Neural cell (in vitro differentiated cells): ENCODE data around the gene PTGR1. TPM values are rescaled to one million over a fixed set of nuclear protein-coding genes. Genes with fewer than 3 reads are reported as not detected.

Experiments used
- H2AFZ ChIP-seq: fragments of 200-600, 300-800 bp; sonication (generic), shearing (Covaris generic); 2 replicates; pipeline ENCODE4 v1.6.0; 2014; ENCODE audit warnings: low read depth, mild to moderate bottlenecking, antibody characterized with exemption, low read length, moderate library complexity
- H3F3A ChIP-seq: fragments of 200-600 bp; shearing (Covaris generic); 2 replicates; pipeline ENCODE4 v1.6.1; 2016; ENCODE audit warnings: mild to moderate bottlenecking, moderate library complexity, mixed read lengths, antibody characterized with exemption, low read length; ENCODE audit not compliant: insufficient read depth, poor library complexity, severe bottlenecking
- H3K27ac ChIP-seq: fragments of 200-600, 300-800 bp; sonication (generic), shearing (Covaris generic); 2 replicates; pipeline ENCODE4 v1.5.1; 2014; ENCODE audit warnings: mild to moderate bottlenecking, low read length, moderate library complexity
- H3K27me3 ChIP-seq: fragments of 300-800, 200-600 bp; sonication (generic), shearing (Covaris generic); 2 replicates; pipeline ENCODE4 v1.6.0; 2014; ENCODE audit warnings: mild to moderate bottlenecking, low read depth, low read length, moderate library complexity; ENCODE audit not compliant: insufficient read depth
- H3K36me3 ChIP-seq: fragments of 300-800, 200-600 bp; sonication (generic), shearing (Covaris generic); 2 replicates; pipeline ENCODE4 v1.5.1; 2014; ENCODE audit warnings: mild to moderate bottlenecking, antibody characterized with exemption, low read length, moderate library complexity; ENCODE audit not compliant: insufficient read depth
- H3K4me2 ChIP-seq: fragments of 300-800, 200-600 bp; sonication (generic), shearing (Covaris generic); 2 replicates; pipeline ENCODE4 v1.6.0; 2014; ENCODE audit warnings: mild to moderate bottlenecking, low read length
- H3K4me3 ChIP-seq: fragments of 300-800, 200-600 bp; sonication (generic), shearing (Covaris generic); 2 replicates; pipeline ENCODE4 v1.5.1; 2014; ENCODE audit warnings: mild to moderate bottlenecking, low read length, moderate library complexity
- H3K79me2 ChIP-seq: fragments of 200-600 bp; shearing (Covaris generic); replicated peaks from 2 replicates; pipeline ENCODE4 v1.6.0; 2014; ENCODE audit warnings: mild to moderate bottlenecking, low read length, moderate library complexity; ENCODE audit not compliant: insufficient read depth
- H3K9ac ChIP-seq: fragments of 300-800, 200-600 bp; sonication (generic), shearing (Covaris generic); 2 replicates; pipeline ENCODE4 v1.6.1; 2016; ENCODE audit warnings: mild to moderate bottlenecking, low read length, mixed read lengths
- H3K9me2 ChIP-seq: fragments of 200-600 bp; shearing (Covaris generic); 2 replicates; pipeline ENCODE4 v1.6.1; 2016; ENCODE audit warnings: mild to moderate bottlenecking, low read length, mixed read lengths; ENCODE audit not compliant: insufficient read depth
- H3K9me3 ChIP-seq: fragments of 200-600, 300-800 bp; sonication (generic), shearing (Covaris generic); 2 replicates; pipeline ENCODE4 v1.6.1; 2016; ENCODE audit warnings: mild to moderate bottlenecking, mixed run types, low read length, moderate library complexity, mixed read lengths
- H4K20me1 ChIP-seq: fragments of 200-600 bp; shearing (Covaris generic); 2 replicates; pipeline ENCODE4 v1.6.1; 2016; ENCODE audit warnings: mild to moderate bottlenecking, mixed run types; ENCODE audit not compliant: insufficient read depth
- EP300 ChIP-seq: fragments of 450-650 bp; conservative IDR thresholded peaks from 2 replicates; pipeline ENCODE4 v1.6.1; 2014; ENCODE audit warnings: antibody characterized with exemption, mild to moderate bottlenecking, moderate library complexity; ENCODE audit not compliant: poor library complexity, severe bottlenecking
- EZH2 ChIP-seq: fragments of 200-600, 300-800 bp; shearing (Covaris generic), sonication (generic); IDR thresholded peaks from 2 replicates; pipeline ENCODE4 v1.6.1; 2014; ENCODE audit warnings: antibody characterized with exemption, low read length, borderline replicate concordance, mild to moderate bottlenecking; ENCODE audit not compliant: insufficient read depth, poor library complexity, severe bottlenecking
- MXI1 ChIP-seq: fragments of 450-650 bp; conservative IDR thresholded peaks from 2 replicates; pipeline ENCODE4 v1.6.1; 2014; ENCODE audit warnings: antibody characterized with exemption, mild to moderate bottlenecking; ENCODE audit not compliant: poor library complexity, severe bottlenecking
- POLR2AphosphoS5 ChIP-seq: IDR thresholded peaks from 2 replicates; pipeline ENCODE4 v1.6.1; 2012
- RAD21 ChIP-seq: fragments of 450-650 bp; conservative IDR thresholded peaks from 2 replicates; pipeline ENCODE4 v1.6.1; 2014; ENCODE audit warnings: antibody characterized with exemption, mild to moderate bottlenecking, moderate library complexity
- SMC3 ChIP-seq: fragments of 450-650 bp; conservative IDR thresholded peaks from 2 replicates; pipeline ENCODE4 v1.6.1; 2014; ENCODE audit warnings: antibody characterized with exemption, mild to moderate bottlenecking, moderate library complexity; ENCODE audit not compliant: poor library complexity
- TAF1 ChIP-seq: IDR thresholded peaks from 2 replicates; pipeline ENCODE4 v1.6.1; 2012; ENCODE audit warnings: low read depth
- polyA plus RNA-seq: library from polyadenylated mRNA; depleted of rRNA; stranded (reverse); fragments of >200 nt; gene quantifications from 2 replicates; pipeline ENCODE4 v1.2.3, GENCODE V29; 2014
- TF ChIP-seq, protein P1 (sequence below): IDR thresholded peaks from 2 replicates; pipeline ENCODE4 v1.6.1; 2012; ENCODE audit warnings: borderline replicate concordance
- TF ChIP-seq, protein P2 (sequence below): fragments of 450-650 bp; IDR thresholded peaks from 2 replicates; pipeline ENCODE4 v1.5.1; 2014; ENCODE audit warnings: antibody characterized with exemption, mild to moderate bottlenecking, moderate library complexity; ENCODE audit not compliant: poor library complexity, severe bottlenecking

Gene PTGR1
- polyA plus RNA-seq, 1 donor from 2014 or later, result 6.6 TPM

DNA sequence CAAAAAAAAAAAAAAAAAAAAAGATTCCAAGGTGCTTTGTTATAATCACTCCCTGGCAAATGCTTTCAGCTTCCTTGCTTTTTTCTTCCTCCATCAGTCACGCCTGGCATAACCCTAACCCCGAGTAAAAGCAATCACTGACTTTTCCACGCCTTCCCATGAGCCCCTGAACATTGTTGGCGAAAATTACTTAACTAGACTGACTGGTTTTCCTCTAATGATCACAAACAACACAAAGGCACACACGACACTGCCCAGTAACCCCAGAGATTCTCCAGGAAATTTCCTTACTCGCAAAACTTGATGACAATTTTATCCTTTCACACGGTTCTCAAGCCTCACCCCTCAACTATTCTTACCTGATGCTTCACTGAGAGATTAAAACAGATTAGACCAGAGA, 11.4 kb upstream of the PTGR1 start:
- no peak overlapping the region for H3K4me2 ChIP-seq
- H3K9me2 ChIP-seq, result no peaks in the 10 kb centered on the region
- H3K79me2 ChIP-seq, result no peaks in the 10 kb centered on the region
- no peaks in the 10 kb centered on the region for H3K9me3 ChIP-seq
- H3K36me3 ChIP-seq, result no peaks in the 10 kb centered on the region
- H3K4me3 ChIP-seq, result no peak overlapping the region
- TF ChIP-seq POLR2AphosphoS5, result no peak
- TF ChIP-seq SMC3, result no peak
- no peak overlapping the region for H3K9ac ChIP-seq
- H3K27ac ChIP-seq, result no peak overlapping the region
- no peaks in the 10 kb centered on the region for H3K27me3 ChIP-seq
- H4K20me1 ChIP-seq, result no peaks in the 10 kb centered on the region
- H2AFZ ChIP-seq, result no peak overlapping the region
- H3F3A ChIP-seq, result no peaks in the 10 kb centered on the region

DNA sequence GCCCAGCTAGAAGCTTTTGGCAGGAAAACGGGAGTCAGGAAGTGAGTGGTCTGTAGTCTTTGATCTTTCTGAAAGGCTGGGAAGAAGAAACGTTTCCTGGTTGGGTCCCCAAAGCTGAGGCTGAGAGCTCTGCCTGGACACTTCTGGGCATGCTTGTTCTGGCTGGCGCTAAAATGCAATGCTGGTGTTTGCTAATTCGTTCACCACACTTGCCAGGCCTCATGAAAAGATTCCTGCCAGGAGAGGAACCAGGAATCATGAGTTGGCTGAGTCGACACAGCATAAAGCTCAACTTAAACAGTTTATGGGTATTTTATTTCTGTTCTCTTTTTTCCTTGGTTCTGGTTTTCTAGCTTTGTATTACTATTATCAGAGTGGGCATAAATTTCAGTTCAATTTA, 10.7 kb upstream of the PTGR1 start:
- Histone ChIP-seq H3K36me3 (no peaks in the 10 kb centered on the region), H2AFZ (no peak overlapping the region), H4K20me1 (no peaks in the 10 kb centered on the region), H3K27ac (no peak overlapping the region), H3F3A (no peaks in the 10 kb centered on the region), H3K4me2 (no peak overlapping the region), H3K9ac (no peak overlapping the region), H3K79me2 (no peaks in the 10 kb centered on the region), H3K27me3 (no peaks in the 10 kb centered on the region), H3K9me3 (no peaks in the 10 kb centered on the region), H3K4me3 (no peak overlapping the region), H3K9me2 (no peaks in the 10 kb centered on the region)
- TF ChIP-seq MXI1 (no peak), SMC3 (no peak), EZH2 (no peak), TAF1 (no peak), RAD21 (no peak), EP300 (no peak), POLR2AphosphoS5 (no peak)
- TF ChIP-seq, protein P1, sequence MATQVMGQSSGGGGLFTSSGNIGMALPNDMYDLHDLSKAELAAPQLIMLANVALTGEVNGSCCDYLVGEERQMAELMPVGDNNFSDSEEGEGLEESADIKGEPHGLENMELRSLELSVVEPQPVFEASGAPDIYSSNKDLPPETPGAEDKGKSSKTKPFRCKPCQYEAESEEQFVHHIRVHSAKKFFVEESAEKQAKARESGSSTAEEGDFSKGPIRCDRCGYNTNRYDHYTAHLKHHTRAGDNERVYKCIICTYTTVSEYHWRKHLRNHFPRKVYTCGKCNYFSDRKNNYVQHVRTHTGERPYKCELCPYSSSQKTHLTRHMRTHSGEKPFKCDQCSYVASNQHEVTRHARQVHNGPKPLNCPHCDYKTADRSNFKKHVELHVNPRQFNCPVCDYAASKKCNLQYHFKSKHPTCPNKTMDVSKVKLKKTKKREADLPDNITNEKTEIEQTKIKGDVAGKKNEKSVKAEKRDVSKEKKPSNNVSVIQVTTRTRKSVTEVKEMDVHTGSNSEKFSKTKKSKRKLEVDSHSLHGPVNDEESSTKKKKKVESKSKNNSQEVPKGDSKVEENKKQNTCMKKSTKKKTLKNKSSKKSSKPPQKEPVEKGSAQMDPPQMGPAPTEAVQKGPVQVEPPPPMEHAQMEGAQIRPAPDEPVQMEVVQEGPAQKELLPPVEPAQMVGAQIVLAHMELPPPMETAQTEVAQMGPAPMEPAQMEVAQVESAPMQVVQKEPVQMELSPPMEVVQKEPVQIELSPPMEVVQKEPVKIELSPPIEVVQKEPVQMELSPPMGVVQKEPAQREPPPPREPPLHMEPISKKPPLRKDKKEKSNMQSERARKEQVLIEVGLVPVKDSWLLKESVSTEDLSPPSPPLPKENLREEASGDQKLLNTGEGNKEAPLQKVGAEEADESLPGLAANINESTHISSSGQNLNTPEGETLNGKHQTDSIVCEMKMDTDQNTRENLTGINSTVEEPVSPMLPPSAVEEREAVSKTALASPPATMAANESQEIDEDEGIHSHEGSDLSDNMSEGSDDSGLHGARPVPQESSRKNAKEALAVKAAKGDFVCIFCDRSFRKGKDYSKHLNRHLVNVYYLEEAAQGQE, result no peak
- TF ChIP-seq, protein P2, sequence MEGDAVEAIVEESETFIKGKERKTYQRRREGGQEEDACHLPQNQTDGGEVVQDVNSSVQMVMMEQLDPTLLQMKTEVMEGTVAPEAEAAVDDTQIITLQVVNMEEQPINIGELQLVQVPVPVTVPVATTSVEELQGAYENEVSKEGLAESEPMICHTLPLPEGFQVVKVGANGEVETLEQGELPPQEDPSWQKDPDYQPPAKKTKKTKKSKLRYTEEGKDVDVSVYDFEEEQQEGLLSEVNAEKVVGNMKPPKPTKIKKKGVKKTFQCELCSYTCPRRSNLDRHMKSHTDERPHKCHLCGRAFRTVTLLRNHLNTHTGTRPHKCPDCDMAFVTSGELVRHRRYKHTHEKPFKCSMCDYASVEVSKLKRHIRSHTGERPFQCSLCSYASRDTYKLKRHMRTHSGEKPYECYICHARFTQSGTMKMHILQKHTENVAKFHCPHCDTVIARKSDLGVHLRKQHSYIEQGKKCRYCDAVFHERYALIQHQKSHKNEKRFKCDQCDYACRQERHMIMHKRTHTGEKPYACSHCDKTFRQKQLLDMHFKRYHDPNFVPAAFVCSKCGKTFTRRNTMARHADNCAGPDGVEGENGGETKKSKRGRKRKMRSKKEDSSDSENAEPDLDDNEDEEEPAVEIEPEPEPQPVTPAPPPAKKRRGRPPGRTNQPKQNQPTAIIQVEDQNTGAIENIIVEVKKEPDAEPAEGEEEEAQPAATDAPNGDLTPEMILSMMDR, result no peak

DNA sequence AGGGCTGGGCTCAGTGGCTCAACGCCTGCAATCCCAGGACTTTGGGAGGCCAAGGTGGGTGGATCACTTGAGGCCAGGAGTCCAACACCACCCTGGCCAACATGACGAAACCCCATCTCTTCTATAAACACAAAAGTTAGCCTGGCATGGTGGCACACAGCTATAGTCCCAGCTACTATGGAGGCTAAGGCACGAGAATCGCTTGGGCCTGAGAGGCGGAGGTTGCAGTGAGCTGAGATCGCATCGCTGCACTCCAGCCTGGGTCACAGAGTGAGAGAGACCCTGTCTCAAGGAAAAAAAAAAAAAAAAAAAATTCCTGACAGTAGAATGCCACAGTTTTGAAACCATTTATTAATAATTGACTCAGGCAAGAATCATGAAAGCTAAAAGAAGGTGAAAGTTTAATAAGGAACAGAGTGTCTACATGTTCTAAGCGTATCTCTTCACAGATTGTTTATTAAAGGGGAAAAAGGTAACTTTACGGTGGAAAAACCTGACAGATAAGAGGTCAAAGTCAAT, 5.7 kb upstream of the PTGR1 start:
- Histone ChIP-seq H3F3A (no peaks in the 10 kb centered on the region), H3K27me3 (peaks cover 3% of the 10 kb centered on the region), H3K9me3 (no peaks in the 10 kb centered on the region), H2AFZ (no peak overlapping the region), H3K9me2 (no peaks in the 10 kb centered on the region), H3K27ac (no peak overlapping the region), H3K9ac (no peak overlapping the region), H4K20me1 (no peaks in the 10 kb centered on the region), H3K4me2 (no peak overlapping the region), H3K79me2 (no peaks in the 10 kb centered on the region), H3K36me3 (no peaks in the 10 kb centered on the region), H3K4me3 (no peak overlapping the region)
- TF ChIP-seq EZH2, result no peak
- TF ChIP-seq, protein P2, result no peak
- no peak for TF ChIP-seq POLR2AphosphoS5
- no peak for TF ChIP-seq MXI1
- TF ChIP-seq, protein P1, result no peak
- TF ChIP-seq RAD21, result no peak
- no peak for TF ChIP-seq TAF1
- no peak for TF ChIP-seq EP300
- TF ChIP-seq SMC3, result no peak
